Adrenal gland (tissue), 5 donors: ENCODE measurements around the gene MTF2.

Source experiments
- POLR2A ChIP-seq, 2 donors: fragments of 450-650 bp; IDR thresholded peaks; one replicate each; pipeline ENCODE4 v1.6.1; 2017; ENCODE audit warnings: antibody characterized with exemption in 2 of 2, mild to moderate bottlenecking in 2 of 2, moderate library complexity in 1 of 2
- TF ChIP-seq, protein P1 (sequence below), 6 experiments: fragments of 450-650 bp in 4 of 6; fragments of 200-600 bp in 2 of 6; sonication (generic) in 1 of 6; IDR thresholded peaks; 1 replicate in 5 of 6; 2 replicates in 1 of 6; pipeline versions ENCODE4 v1.5.1 to v1.8.0; 2016 to 2021; ENCODE audit warnings: antibody characterized with exemption in 6 of 6, mild to moderate bottlenecking in 2 of 6, moderate library complexity in 1 of 6
- donor health status: DM: no; HTN: no; CAD: no.

DNA sequence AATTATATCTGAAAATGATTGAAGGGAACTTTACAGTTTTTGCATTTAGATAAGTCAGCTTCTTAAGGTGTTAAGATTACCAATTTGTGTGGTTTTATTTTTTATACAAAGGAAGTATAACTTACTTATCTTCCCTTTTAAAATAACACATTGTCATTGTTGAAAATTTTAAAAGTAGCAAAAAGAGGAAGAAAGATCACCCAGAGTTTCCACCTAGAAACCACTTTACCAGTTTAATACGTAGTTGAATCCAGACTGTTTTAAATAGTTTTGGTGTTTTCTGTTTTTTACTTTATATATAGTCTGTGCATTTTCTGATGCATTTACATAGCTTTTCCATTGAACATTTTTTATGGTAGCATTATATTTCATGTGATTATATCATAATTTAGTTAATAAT lies 107.6 kb downstream of the MTF2 start:
- TF ChIP-seq, protein P1, sequence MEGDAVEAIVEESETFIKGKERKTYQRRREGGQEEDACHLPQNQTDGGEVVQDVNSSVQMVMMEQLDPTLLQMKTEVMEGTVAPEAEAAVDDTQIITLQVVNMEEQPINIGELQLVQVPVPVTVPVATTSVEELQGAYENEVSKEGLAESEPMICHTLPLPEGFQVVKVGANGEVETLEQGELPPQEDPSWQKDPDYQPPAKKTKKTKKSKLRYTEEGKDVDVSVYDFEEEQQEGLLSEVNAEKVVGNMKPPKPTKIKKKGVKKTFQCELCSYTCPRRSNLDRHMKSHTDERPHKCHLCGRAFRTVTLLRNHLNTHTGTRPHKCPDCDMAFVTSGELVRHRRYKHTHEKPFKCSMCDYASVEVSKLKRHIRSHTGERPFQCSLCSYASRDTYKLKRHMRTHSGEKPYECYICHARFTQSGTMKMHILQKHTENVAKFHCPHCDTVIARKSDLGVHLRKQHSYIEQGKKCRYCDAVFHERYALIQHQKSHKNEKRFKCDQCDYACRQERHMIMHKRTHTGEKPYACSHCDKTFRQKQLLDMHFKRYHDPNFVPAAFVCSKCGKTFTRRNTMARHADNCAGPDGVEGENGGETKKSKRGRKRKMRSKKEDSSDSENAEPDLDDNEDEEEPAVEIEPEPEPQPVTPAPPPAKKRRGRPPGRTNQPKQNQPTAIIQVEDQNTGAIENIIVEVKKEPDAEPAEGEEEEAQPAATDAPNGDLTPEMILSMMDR (IDR thresholded peaks at IDR 0.05): no peak
- TF ChIP-seq POLR2A (IDR thresholded peaks at IDR 0.05): no peak
